Ovary (tissue), 9 donors: Measurements from ENCODE around the gene SLCO3A1. TPM values are rescaled to one million over a fixed set of nuclear protein-coding genes. Genes with fewer than 3 reads are reported as not detected.

Source experiments
- DNase-seq, 5 donors: peaks; one replicate each; pipeline ENCODE4 v3.0.0-alpha.2; 2019 to 2020
- H3K27ac ChIP-seq, 2 donors: fragments of 200-600 bp; one replicate each; pipeline versions ENCODE4 v1.5.1 to v1.8.0; 2019 to 2022
- H3K27me3 ChIP-seq: fragments of 200-600 bp; one replicate; pipeline ENCODE4 v1.8.0; 2022
- H3K36me3 ChIP-seq: fragments of 200-600 bp; sonication (generic); one replicate; pipeline ENCODE4 v1.5.1; 2019
- H3K4me1 ChIP-seq: one replicate; pipeline ENCODE4 v1.8.1; 2013; ENCODE audit warnings: mild to moderate bottlenecking, moderate library complexity; ENCODE audit not compliant: insufficient read depth
- H3K4me3 ChIP-seq: fragments of 200-600 bp; sonication (generic); one replicate; pipeline ENCODE4 v1.5.1; 2017
- H3K9me3 ChIP-seq, 2 donors: fragments of 200-600 bp in 1 of 2; sonication (generic) in 1 of 2; one replicate each; pipeline versions ENCODE4 v1.5.1 to v1.8.1; 2013 to 2019; ENCODE audit warnings: mild to moderate bottlenecking in 1 of 2, moderate library complexity in 1 of 2
- EP300 ChIP-seq: sonication (generic); formaldehyde crosslinking; IDR thresholded peaks from one replicate; pipeline ENCODE4 v1.6.1; 2017; ENCODE audit warnings: antibody characterized with exemption
- POLR2A ChIP-seq: fragments of 450-650 bp; IDR thresholded peaks from one replicate; pipeline ENCODE4 v1.6.1; 2017; ENCODE audit warnings: antibody characterized with exemption, mild to moderate bottlenecking, moderate library complexity
- WGBS, 3 donors: extraction: QIAGEN DNeasy Blood & Tissue Kit in 1 of 3; methylation state at CpG; one replicate each; pipeline versions ENCODE4 v1.1.5 to v1.1.7; 2013 to 2017; 5-methylcytosine and 5-hydroxymethylcytosine counted together
- intact Hi-C, 4 donors: fragments of 100-400 bp; cut with DNase I; formaldehyde crosslinking; loops; one replicate each; pipeline versions ENCODE4 v1.11.0 to v1.15.1; 2022 to 2023
- polyA plus RNA-seq, 2 donors: library from polyadenylated mRNA; stranded (reverse); fragments of 200-250 nt in 1 of 2; fragments of 350-450 nt in 1 of 2; fragmentation: Illumina TruSeq in 1 of 2; extraction: RNeasy Lipid Tissue Mini Kit (QIAGEN cat#74804) in 1 of 2; gene quantifications; one replicate each; pipeline ENCODE4 v1.2.3, GENCODE V29; 2013 to 2014
- total RNA-seq, 7 donors: library from RNA; depleted of rRNA in 2 of 7; stranded (reverse); fragments of >200 nt in 2 of 7; fragmentation: NEBNext Ultra II Directional in 3 of 7; extraction: Animal tissue kit (Norgen Biotek cat#: 25700) in 3 of 7; gene quantifications; one replicate each; pipeline versions ENCODE4 v1.1.0 to v1.2.4, GENCODE V29; 2016 to 2023
- TF ChIP-seq, protein P1 (sequence below), 3 donors: fragments of 450-650 bp in 2 of 3; fragments of 200-600 bp in 1 of 3; IDR thresholded peaks; one replicate each; pipeline versions ENCODE4 v1.5.1 to v1.8.0; 2016 to 2022; ENCODE audit warnings: antibody characterized with exemption in 3 of 3, mild to moderate bottlenecking in 1 of 3
- donor health status: DM: no; HTN: no; CAD: no; lungs with moderate emphysema.
- donor health status: DM: no; HTN: no; CAD: no.
- donor health status: Bipolar disorder and iron deficiency.
- donor health status: DM: yes; HTN: yes; CAD: no.
- donor health status: DM: no; HTN: no; CAD: no.
- donor health status: DM: yes; HTN: yes; CAD: no.

The SLCO3A1 gene
- total and polyA plus RNA-seq, 9 donors: 5.0 to 20.0 (median 12.5) TPM

DNA sequence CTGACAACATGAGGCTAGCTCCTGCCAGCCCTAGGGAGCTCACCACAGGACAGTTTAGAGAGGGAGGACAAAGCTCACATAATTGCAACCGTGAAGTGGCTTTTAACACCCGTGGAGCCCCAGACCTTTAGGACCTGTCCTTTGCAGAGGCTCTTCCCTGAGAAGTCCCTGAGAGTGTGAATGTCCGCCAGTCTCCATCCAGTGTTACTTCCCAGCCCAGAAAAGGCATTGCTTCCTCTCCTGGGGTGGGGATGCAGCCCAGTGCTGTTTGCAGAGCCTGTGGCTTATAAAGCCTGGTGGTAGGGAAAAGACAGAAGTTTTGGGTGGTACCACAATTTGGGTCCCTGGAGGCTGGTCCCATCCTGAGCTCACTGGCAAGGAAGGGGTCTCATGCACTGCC is 182.0 kb downstream of the SLCO3A1 start:
- peaks cover 6% of the 10 kb centered on the region for H3K4me1 ChIP-seq

DNA sequence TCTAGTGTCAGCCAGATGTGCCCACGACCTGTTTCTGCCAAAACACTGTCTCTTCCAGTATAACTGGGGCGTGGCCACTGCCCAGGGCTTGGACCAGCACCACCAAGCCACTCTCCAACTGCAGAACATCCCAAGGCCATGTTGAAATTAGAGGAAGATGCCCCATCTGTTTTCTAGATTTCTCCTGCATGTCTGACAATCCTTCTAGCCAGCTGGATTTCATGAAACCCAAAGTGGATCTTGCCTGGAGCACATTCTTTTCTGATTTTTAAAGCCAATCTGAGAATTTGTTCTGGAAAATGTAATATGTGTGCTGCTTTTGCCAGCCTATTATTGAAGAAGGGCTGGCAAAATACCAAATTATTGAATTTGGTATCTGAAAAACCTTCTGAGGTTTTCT is 182.5 kb downstream of the SLCO3A1 start:
- WGBS, 3 donors: 33 to 64% (median 44%) methylated on average over 2 of the region's 2 CpGs

More for the DNA sequence above, 182.0 kb downstream of the SLCO3A1 start:
- Histone ChIP-seq H3K27ac (no peak overlapping the region), H3K36me3 (no peaks in the 10 kb centered on the region), H3K27me3 (no peaks in the 10 kb centered on the region), H3K9me3 (no peaks in the 10 kb centered on the region), H3K4me3 (no peak overlapping the region)
- TF ChIP-seq, protein P1, sequence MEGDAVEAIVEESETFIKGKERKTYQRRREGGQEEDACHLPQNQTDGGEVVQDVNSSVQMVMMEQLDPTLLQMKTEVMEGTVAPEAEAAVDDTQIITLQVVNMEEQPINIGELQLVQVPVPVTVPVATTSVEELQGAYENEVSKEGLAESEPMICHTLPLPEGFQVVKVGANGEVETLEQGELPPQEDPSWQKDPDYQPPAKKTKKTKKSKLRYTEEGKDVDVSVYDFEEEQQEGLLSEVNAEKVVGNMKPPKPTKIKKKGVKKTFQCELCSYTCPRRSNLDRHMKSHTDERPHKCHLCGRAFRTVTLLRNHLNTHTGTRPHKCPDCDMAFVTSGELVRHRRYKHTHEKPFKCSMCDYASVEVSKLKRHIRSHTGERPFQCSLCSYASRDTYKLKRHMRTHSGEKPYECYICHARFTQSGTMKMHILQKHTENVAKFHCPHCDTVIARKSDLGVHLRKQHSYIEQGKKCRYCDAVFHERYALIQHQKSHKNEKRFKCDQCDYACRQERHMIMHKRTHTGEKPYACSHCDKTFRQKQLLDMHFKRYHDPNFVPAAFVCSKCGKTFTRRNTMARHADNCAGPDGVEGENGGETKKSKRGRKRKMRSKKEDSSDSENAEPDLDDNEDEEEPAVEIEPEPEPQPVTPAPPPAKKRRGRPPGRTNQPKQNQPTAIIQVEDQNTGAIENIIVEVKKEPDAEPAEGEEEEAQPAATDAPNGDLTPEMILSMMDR (IDR thresholded peaks at IDR 0.05): no peak
- TF ChIP-seq EP300 (no peak), POLR2A (no peak)
- no peak for DNase-seq
- intact Hi-C loops: no loop called here
- 32 to 72% (median 42%) methylated on average over 3 of the region's 3 CpGs for WGBS, 3 donors

DNA sequence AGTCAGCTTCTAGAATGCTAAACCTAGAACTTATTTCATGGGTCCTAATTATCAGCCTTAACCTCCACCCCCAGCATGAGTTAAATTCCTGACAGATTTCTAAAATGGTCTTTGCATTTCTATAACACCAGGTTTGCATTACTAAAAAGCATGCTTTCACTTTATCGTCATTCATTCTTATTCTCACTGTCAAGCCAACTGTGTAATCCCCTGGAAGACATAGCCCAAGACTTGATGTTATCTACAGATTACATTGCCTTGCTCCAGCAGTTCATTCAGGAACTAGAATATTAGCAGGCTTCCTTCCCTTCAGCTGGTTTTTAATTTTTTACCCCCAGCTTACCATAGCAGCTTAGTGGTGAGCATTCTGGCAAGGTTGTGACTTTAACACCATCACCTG is 184.0 kb downstream of the SLCO3A1 start:
- TF ChIP-seq EP300 (no peak), POLR2A (no peak)
- TF ChIP-seq, protein P1 (IDR thresholded peaks at IDR 0.05): no peak
- H3K27me3 ChIP-seq: no peaks in the 10 kb centered on the region
- DNase-seq: no peak
- intact Hi-C loops: no loop called here
- no peak overlapping the region for H3K4me3 ChIP-seq
- H3K27ac ChIP-seq: no peak overlapping the region
- peaks cover 6% of the 10 kb centered on the region for H3K4me1 ChIP-seq
- H3K36me3 ChIP-seq: no peaks in the 10 kb centered on the region
- 80 to 92% (median 89%) methylated on average over 1 of the region's 1 CpG for WGBS, 3 donors
- no peaks in the 10 kb centered on the region for H3K9me3 ChIP-seq

More for the DNA sequence above, 182.5 kb downstream of the SLCO3A1 start:
- Histone ChIP-seq H3K9me3 (no peaks in the 10 kb centered on the region), H3K4me1 (peaks cover 6% of the 10 kb centered on the region), H3K36me3 (no peaks in the 10 kb centered on the region), H3K27ac (no peak overlapping the region), H3K4me3 (no peak overlapping the region), H3K27me3 (no peaks in the 10 kb centered on the region)
- DNase-seq: no peak
- TF ChIP-seq, protein P1 (IDR thresholded peaks at IDR 0.05): no peak
- TF ChIP-seq POLR2A (no peak), EP300 (no peak)
- intact Hi-C loops: no loop called here

DNA sequence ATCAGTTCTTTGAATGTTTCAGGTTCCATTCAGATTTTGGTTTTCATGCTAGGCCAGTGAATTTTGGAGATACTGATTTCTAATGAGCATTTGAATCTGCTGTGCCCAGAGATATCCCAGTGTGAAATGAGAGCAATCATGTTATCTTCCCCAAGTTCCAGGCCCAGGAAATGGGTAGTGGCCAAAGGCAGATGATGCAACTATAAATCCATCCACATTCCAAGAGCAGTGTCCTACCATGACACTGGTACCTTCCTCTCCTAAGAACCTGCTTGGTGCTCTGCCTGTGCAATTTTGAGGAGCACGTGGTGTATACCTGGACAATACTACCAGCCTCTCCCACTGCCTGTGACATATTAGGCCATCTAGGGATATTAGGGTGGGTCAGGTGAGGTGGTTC is 186.8 kb downstream of the SLCO3A1 start:
- H3K36me3 ChIP-seq: no peaks in the 10 kb centered on the region
- no peaks in the 10 kb centered on the region for H3K27me3 ChIP-seq
- 74 to 85% (median 75%) methylated on average over 1 of the region's 1 CpG for WGBS, 3 donors
- H3K27ac ChIP-seq: no peak overlapping the region
- H3K4me3 ChIP-seq: no peak overlapping the region
- peaks cover 3% of the 10 kb centered on the region for H3K4me1 ChIP-seq
- no peak for DNase-seq
- intact Hi-C loops: no loop called here
- TF ChIP-seq, protein P1 (IDR thresholded peaks at IDR 0.05): no peak
- no peak for TF ChIP-seq POLR2A
- no peak for TF ChIP-seq EP300
- H3K9me3 ChIP-seq: no peaks in the 10 kb centered on the region

DNA sequence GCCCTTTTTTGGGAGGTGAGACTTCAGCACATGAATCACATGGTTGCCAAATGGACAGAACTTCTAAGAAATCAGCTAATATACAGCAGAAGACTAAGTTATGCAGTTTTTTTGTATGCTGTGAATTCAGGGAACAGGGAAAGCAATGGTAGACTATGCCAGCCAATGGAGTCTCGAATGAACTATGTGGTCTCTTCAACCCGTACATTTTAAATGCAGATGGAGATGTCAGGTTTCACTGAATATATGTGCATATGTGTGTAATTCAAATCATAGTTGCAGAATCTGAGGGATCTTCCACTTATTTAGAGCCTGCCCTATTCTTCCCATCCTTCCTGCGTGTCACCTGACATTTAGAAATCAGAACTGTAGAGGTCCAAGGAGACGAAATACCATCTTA is 187.9 kb downstream of the SLCO3A1 start:
- H3K36me3 ChIP-seq: no peaks in the 10 kb centered on the region
- no peak for DNase-seq
- H3K4me1 ChIP-seq: no peaks in the 10 kb centered on the region
- intact Hi-C loops: no loop called here
- no peak overlapping the region for H3K4me3 ChIP-seq
- H3K27me3 ChIP-seq: no peaks in the 10 kb centered on the region
- WGBS, 3 donors: 90 to 94% (median 94%) methylated on average over 4 of the region's 4 CpGs
- H3K9me3 ChIP-seq: no peaks in the 10 kb centered on the region
- TF ChIP-seq POLR2A (no peak), EP300 (no peak)
- TF ChIP-seq, protein P1 (IDR thresholded peaks at IDR 0.05): no peak
- H3K27ac ChIP-seq: no peak overlapping the region
